Measurements from ENCODE around the gene INO80E. TPM values are rescaled to one million over a fixed set of nuclear protein-coding genes. Genes with fewer than 3 reads are reported as not detected.

The INO80E gene
- total RNA-seq, 1 experiment from 2014 or later: 89.8 TPM

DNA sequence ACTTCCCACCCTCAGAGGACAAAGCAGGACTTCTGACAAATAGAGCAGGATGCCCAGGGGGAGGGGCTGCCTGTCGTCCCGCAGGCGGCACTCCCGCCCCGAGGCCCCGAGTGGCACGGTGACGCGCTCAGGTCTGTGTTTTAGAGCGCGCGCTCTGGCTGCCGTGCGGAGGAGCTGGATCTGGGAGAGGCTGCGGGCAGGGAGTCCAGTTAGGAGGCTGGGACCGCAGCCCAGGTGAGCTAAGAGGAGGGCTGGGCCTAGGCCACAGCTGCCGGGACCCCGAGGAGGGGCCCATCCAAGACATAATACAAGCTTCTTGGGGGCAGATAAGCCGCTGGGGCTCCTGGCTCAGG is 8.4 kb downstream of the INO80E start:
- H3K9me3 ChIP-seq (ENCODE audit: control insufficient read depth in 1 of 2, insufficient read depth in 1 of 2, low read depth in 1 of 2, low read length in 2 of 2): no peaks in the 10 kb centered on the region
- H3K79me2 ChIP-seq (ENCODE audit: insufficient read depth, low read length): no peaks in the 10 kb centered on the region
- no peak overlapping the region for H3K4me3 ChIP-seq (replicated peaks in 1 of 2; ENCODE audit: low read depth in 1 of 2, low read length in 2 of 2)
- H3K9ac ChIP-seq (ENCODE audit: low read length): no peak overlapping the region
- ChIA-PET POLR2A (no interaction called here), CTCF (no interaction called here), RAD21 (ENCODE audit: low non-redundant PET in 1 of 2, low total read pairs in 2 of 2, uncharacterized antibody in 2 of 2, unreplicated experiment in 2 of 2) (no interaction called here)
- H3K9me2 ChIP-seq (ENCODE audit: insufficient read depth): no peaks in the 10 kb centered on the region
- ATAC-seq (no peak), DNase-seq (ENCODE audit: low read depth, low spot score) (no peak)
- H3K4me1 ChIP-seq (ENCODE audit: control insufficient read depth in 1 of 2, insufficient read depth in 2 of 2, low read length in 2 of 2): no peaks in the 10 kb centered on the region
- peaks cover 0 to 4% of the 10 kb centered on the region in 2 experiments; a peak in 2 of 4 replicates for H3K36me3 ChIP-seq (ENCODE audit: control insufficient read depth in 1 of 2, insufficient read depth in 2 of 2, low read length in 2 of 2)
- no peaks in the 10 kb centered on the region for H3K27me3 ChIP-seq (ENCODE audit: insufficient read depth, low read length)
- no peaks in the 10 kb centered on the region for H4K20me1 ChIP-seq (ENCODE audit: insufficient read depth)
- intact Hi-C loops (cut with micrococcal nuclease): no loop called here
- no peak overlapping the region; the same call in 1 of the 2 replicates for H3K27ac ChIP-seq (ENCODE audit: low read depth, low read length)
- no peak overlapping the region for H2AFZ ChIP-seq (ENCODE audit: low read depth, low read length, poor library complexity, severe bottlenecking)
- BruUV-seq (replicated peaks): no TSS peak
- no peak overlapping the region for H3K4me2 ChIP-seq (ENCODE audit: low read length)
- TF ChIP-seq EZH2phosphoT487 (IDR thresholded peaks at IDR 0.05; ENCODE audit: borderline replicate concordance): no peak
- TF ChIP-seq YY1 (IDR thresholded peaks at IDR 0.05; ENCODE audit: extremely low read depth, insufficient replicate concordance, low read depth, low read length): no peak
- TF ChIP-seq POLR2AphosphoS5 (IDR thresholded peaks at IDR 0.05; ENCODE audit: low read depth, low read length): no peak
- no peak for TF ChIP-seq POLR2A (IDR thresholded peaks at IDR 0.05; ENCODE audit: borderline replicate concordance, extremely low read depth, insufficient read depth, insufficient read length)
- TF ChIP-seq ZFX (IDR thresholded peaks at IDR 0.05): no peak

DNA sequence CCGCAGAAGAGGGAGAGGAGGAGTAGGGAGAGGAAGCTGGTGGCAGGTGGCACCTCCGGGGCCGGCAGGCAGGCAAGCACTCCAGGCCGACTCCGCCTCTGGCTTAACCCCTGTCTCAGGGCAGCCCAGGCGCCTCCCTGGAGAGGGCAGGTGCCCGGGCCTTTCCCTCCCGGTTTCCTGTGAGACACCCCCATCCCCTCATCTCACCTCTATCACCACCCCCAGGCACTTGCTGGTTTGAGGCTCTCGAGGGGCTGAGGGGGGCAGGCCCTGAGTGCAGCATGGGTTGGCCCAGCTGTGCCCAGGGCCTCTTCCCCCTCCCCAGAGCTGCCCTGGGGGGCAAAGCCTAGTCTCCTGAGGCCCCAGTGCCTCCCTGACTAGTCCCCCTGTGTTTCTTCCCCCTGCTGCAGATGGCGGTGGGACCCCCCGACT is 8.8 kb downstream of the INO80E start:
- no peak overlapping the region for H3K4me3 ChIP-seq (replicated peaks in 1 of 2; ENCODE audit: low read depth in 1 of 2, low read length in 2 of 2)
- intact Hi-C loops (cut with micrococcal nuclease): no loop called here
- ATAC-seq: peak; percentile 33; the same call in 1 of the 2 replicates
- no peaks in the 10 kb centered on the region for H3K9me3 ChIP-seq (ENCODE audit: control insufficient read depth in 1 of 2, insufficient read depth in 1 of 2, low read depth in 1 of 2, low read length in 2 of 2)
- no peaks in the 10 kb centered on the region for H3K27me3 ChIP-seq (ENCODE audit: insufficient read depth, low read length)
- CTCF ChIA-PET: interaction anchor here (1.0 to 1.8 kb wide), 2 partner anchors 157 to 304 kb away, joined by 4 to 6 read pairs; no protein-coding TSS in a partner anchor
- H3K79me2 ChIP-seq (ENCODE audit: insufficient read depth, low read length): no peaks in the 10 kb centered on the region
- peaks cover 0 to 4% of the 10 kb centered on the region in 2 experiments; a peak in 2 of 4 replicates for H3K36me3 ChIP-seq (ENCODE audit: control insufficient read depth in 1 of 2, insufficient read depth in 2 of 2, low read length in 2 of 2)
- BruUV-seq (replicated peaks): no TSS peak
- POLR2A ChIA-PET: no interaction called here
- H4K20me1 ChIP-seq (ENCODE audit: insufficient read depth): no peaks in the 10 kb centered on the region
- DNase-seq (ENCODE audit: low read depth, low spot score): no peak
- no peaks in the 10 kb centered on the region for H3K9me2 ChIP-seq (ENCODE audit: insufficient read depth)
- H3K9ac ChIP-seq (ENCODE audit: low read length): no peak overlapping the region
- no peak overlapping the region for H2AFZ ChIP-seq (ENCODE audit: low read depth, low read length, poor library complexity, severe bottlenecking)
- H3K27ac ChIP-seq (ENCODE audit: low read depth, low read length): no peak overlapping the region; the same call in 1 of the 2 replicates
- H3K4me1 ChIP-seq (ENCODE audit: control insufficient read depth in 1 of 2, insufficient read depth in 2 of 2, low read length in 2 of 2): no peaks in the 10 kb centered on the region
- RAD21 ChIA-PET (ENCODE audit: low non-redundant PET in 1 of 2, low total read pairs in 2 of 2, uncharacterized antibody in 2 of 2, unreplicated experiment in 2 of 2): no interaction called here
- H3K4me2 ChIP-seq (ENCODE audit: low read length): no peak overlapping the region
- no peak for TF ChIP-seq EZH2phosphoT487 (IDR thresholded peaks at IDR 0.05; ENCODE audit: borderline replicate concordance)
- TF ChIP-seq REST (IDR thresholded peaks at IDR 0.05; ENCODE audit: low read depth): no peak
- no peak for TF ChIP-seq JUND (IDR thresholded peaks at IDR 0.05)
- TF ChIP-seq YY1 (IDR thresholded peaks at IDR 0.05; ENCODE audit: extremely low read depth, insufficient replicate concordance, low read depth, low read length): no peak
- TF ChIP-seq ZFX (IDR thresholded peaks at IDR 0.05): no peak
- TF ChIP-seq FOSL1 (IDR thresholded peaks at IDR 0.05; ENCODE audit: low read depth): no peak
- no peak for TF ChIP-seq ELF1 (IDR thresholded peaks at IDR 0.05; ENCODE audit: borderline replicate concordance, low read depth)
- TF ChIP-seq SIN3A (IDR thresholded peaks at IDR 0.05; ENCODE audit: low read depth): no peak
- TF ChIP-seq CBX3 (IDR thresholded peaks at IDR 0.05; ENCODE audit: low read depth): no peak
- TF ChIP-seq, protein P1, sequence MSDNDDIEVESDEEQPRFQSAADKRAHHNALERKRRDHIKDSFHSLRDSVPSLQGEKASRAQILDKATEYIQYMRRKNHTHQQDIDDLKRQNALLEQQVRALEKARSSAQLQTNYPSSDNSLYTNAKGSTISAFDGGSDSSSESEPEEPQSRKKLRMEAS (IDR thresholded peaks at IDR 0.05): no peak
- no peak for TF ChIP-seq EZH2 (IDR thresholded peaks at IDR 0.05)
- TF ChIP-seq ATF3 (IDR thresholded peaks at IDR 0.05): no peak
- TF ChIP-seq ZBTB33 (IDR thresholded peaks at IDR 0.05; ENCODE audit: extremely low read depth, insufficient replicate concordance, low read length): no peak

Data from HCT116 (cell line).